Hematopoietic multipotent progenitor cell treated with erythropoietin and hydrocortisone succinate and interleukin-3 and kit ligand, for 4 days (in vitro differentiated cells): ENCODE data around the gene KERA.

Source experiments
- DNase-seq: peaks from one replicate; pipeline ENCODE4 v3.0.0-alpha.2; 2015

The KERA gene

GRCh38 chr12:91007531-91008290 is 50.1 kb downstream of the KERA start:
- no peak for DNase-seq

GRCh38 chr12:91004872-91005271 is 53.0 kb downstream of the KERA start, which contains the start of gene EPYC:
EPYC (minus strand) TSS chr12:91004972; CDS start chr12:91002565, 2,407 bp downstream.
- DNase-seq = no peak

DNA sequence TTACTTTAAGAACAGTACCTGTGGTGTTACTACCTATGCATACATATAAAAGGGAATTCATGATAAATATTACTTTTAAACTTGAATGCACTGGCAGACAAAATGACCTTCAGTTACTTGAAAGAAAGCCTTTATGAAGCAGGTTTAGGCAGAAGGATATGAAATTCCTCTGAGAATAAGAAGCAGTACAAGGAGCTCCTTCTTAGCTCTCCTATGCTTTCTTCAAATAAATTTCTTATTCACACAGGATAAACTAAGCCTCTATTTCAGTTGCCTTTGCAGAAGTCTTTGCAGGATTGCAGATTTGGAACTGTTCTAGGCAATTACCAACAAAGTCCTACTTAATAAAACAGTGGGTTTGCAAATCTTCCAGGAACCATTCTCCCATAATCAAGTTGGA is 54.1 kb downstream of the KERA start:
- no peak for DNase-seq

- no peak for DNase-seq
These were observed 56.5 kb downstream of the KERA start for GRCh38 chr12:91001306-91001705.
